Epithelial cell of esophagus (primary cell): ENCODE results near the gene SCAF8.

Source experiments
- DNase-seq: peaks from one replicate; pipeline ENCODE4 v3.0.0; 2010; ENCODE audit warnings: low read depth
- H3K4me3 ChIP-seq: 2 replicates; pipeline ENCODE4 v1.5.1; 2011; ENCODE audit warnings: mild to moderate bottlenecking, low read length, control low read depth
- CTCF ChIP-seq: IDR thresholded peaks from 2 replicates; pipeline ENCODE4 v1.5.1; 2011; ENCODE audit warnings: low read depth, mild to moderate bottlenecking, low read length, control low read depth, inconsistent platforms; ENCODE audit not compliant: insufficient read depth; ENCODE audit errors: missing control alignments

SCAF8 gene

GRCh38 chr6:154814063-154814462 is 80.8 kb downstream of the SCAF8 start:
- no peak for TF ChIP-seq CTCF
- no peak overlapping the region for H3K4me3 ChIP-seq
- DNase-seq = no peak

DNA sequence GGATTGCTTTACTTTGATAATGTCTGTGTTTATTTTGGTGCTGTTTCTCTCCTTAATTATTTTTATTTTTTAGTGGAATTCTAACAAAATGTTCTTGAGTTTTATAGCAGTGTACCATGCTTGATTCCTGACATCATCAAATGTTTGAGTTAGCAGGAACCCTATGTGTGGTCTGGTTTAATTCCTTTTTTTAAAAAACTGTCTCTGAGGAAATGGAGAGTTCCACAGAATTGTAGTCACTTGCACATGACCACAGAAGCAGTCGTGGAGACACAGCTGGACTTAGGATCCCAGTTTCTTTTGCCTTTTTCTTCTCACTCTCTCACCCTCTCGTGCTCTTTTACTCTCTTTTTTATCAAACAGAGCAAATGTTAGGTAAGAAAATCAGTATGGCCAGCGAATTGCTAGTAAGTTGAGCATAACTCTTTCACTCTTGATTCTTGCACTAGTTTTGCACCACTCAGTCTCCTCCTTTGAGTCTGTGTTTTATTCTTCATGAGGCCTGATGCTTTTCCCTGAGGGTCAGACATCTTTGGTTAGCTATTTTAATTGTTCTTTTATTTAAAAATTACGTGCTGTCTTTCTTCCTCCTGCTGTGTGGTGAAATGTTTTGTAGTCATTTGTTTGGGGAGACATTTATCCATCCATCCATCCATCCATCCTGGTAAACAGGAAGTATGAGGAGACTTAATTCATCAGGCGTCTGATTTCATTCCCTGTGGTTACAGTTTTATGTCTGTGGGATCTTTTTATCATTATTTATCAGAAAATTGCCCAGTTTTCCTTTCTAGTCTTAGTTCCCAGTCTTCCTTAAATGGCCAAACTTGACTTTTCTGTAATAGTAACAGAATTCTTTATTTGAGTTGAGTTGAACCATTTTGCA is 83.0 kb downstream of the SCAF8 start:
- TF ChIP-seq CTCF = no peak
- no peak for DNase-seq
- no peak overlapping the region for H3K4me3 ChIP-seq

DNA sequence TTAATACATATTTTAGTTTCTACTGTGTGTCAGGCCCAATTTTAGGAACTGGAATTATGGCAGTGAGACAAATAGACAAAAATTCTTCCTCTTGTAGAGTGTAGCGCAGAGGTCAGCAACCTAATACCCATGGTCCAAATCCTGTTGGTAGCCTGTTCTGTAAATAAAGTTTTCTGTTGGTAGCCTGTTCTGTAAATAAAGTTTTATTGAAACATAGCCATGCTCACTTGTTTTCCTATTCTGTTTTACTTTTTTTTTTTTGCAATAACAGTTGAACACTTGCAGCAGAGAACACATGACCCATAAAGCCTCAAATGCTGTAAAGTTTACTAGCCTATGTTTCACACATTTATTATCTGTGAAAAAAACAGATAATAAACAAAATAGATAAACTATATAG is 87.9 kb downstream of the SCAF8 start:
- no peak for TF ChIP-seq CTCF
- DNase-seq = no peak
- H3K4me3 ChIP-seq = no peak overlapping the region

DNA sequence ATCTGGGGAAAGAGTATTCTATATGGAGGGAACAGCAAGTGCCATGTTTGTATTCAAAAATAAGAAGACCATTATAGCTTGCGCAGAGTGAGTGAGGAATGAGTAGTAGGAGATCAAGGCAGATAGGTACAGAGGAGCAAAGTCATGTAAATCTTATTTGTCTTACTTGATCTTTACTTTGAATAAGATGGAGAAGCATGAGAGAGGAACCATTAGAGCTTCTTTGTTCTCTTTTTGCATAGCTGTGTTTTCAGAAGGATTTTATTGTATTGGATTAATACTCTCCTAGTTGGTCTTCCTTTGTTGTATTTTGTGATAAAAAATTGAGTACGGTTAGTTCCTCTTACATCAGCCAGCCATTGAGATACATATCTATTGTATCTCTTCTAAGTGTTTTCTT is 88.4 kb downstream of the SCAF8 start:
- H3K4me3 ChIP-seq = no peak overlapping the region
- no peak for TF ChIP-seq CTCF
- no peak for DNase-seq

- H3K4me3 ChIP-seq = no peak overlapping the region
- DNase-seq = no peak
- no peak for TF ChIP-seq CTCF
Measured at GRCh38 chr6:154822947-154823558, 89.8 kb downstream of the SCAF8 start.

- TF ChIP-seq CTCF = no peak
- DNase-seq = no peak
- no peak overlapping the region for H3K4me3 ChIP-seq
Measured at GRCh38 chr6:154824076-154824475, 90.9 kb downstream of the SCAF8 start.
